Measurements from ENCODE around the gene ZMYM4.
"Not testable (repeated sequence)": the region's sequence is repeated elsewhere in the genome, so short reads cannot be mapped to it uniquely, and the experiment has no call there.

ZMYM4 gene

GRCh38 chr1:35460796-35461195 is 192.3 kb downstream of the ZMYM4 start:
- TF ChIP-seq CTCF (IDR thresholded peaks at IDR 0.05), result no peak
- DNase-seq (ENCODE audit: low spot score), result no peak
- H3K4me3 ChIP-seq, result no peak overlapping the region
- H3K27ac ChIP-seq, result no peak overlapping the region

GRCh38 chr1:35461966-35462651 is 193.6 kb downstream of the ZMYM4 start:
- no peak for DNase-seq (ENCODE audit: low spot score)
- no peak overlapping the region for H3K27ac ChIP-seq
- TF ChIP-seq CTCF (IDR thresholded peaks at IDR 0.05), result no peak
- H3K4me3 ChIP-seq, result no peak overlapping the region

- DNase-seq (ENCODE audit: low spot score), result no peak
- no peak overlapping the region for H3K4me3 ChIP-seq
- TF ChIP-seq CTCF (IDR thresholded peaks at IDR 0.05), result no peak
- H3K27ac ChIP-seq, result no peak overlapping the region
Observed at GRCh38 chr1:35463232-35463631, 194.7 kb downstream of the ZMYM4 start.

GRCh38 chr1:35463749-35464148 is 195.2 kb downstream of the ZMYM4 start:
- not testable (repeated sequence) for DNase-seq (ENCODE audit: low spot score); H3K4me3 ChIP-seq; H3K27ac ChIP-seq

GRCh38 chr1:35466120-35466519 is 197.6 kb downstream of the ZMYM4 start:
- no peak for TF ChIP-seq CTCF (IDR thresholded peaks at IDR 0.05)
- Histone ChIP-seq H3K27ac (no peak overlapping the region), H3K4me3 (no peak overlapping the region)
- DNase-seq (ENCODE audit: low spot score), result no peak

GRCh38 chr1:35470977-35471613 is 202.6 kb downstream of the ZMYM4 start:
- no peak for TF ChIP-seq CTCF (IDR thresholded peaks at IDR 0.05)

More at GRCh38 chr1:35470977-35471613, 202.6 kb downstream of the ZMYM4 start:
- Histone ChIP-seq H3K4me3 (no peak overlapping the region), H3K27ac (no peak overlapping the region)
- no peak for DNase-seq (ENCODE audit: low spot score)

Measured in coronary artery (tissue), 2 donors.